ENCODE data around the gene FTO. TPM values are rescaled to one million over a fixed set of nuclear protein-coding genes. Genes with fewer than 3 reads are reported as not detected.

The FTO gene
- total RNA-seq, 2 donors from 2014 or later = 73.6 to 90.6 TPM

GRCh38 chr16:53980675-53981074, 276.7 kb downstream of the FTO start:
- no peak for DNase-seq (ENCODE audit: low spot score)
- no peaks in the 10 kb centered on the region for H3K9me3 ChIP-seq

GRCh38 chr16:53982631-53983042, 278.7 kb downstream of the FTO start:
- no peak for TF ChIP-seq CTCF (IDR thresholded peaks at IDR 0.05)
- no peak for DNase-seq (ENCODE audit: low spot score)
- H3K4me1 ChIP-seq = no peaks in the 10 kb centered on the region

More at GRCh38 chr16:53980675-53981074, 276.7 kb downstream of the FTO start:
- no peak overlapping the region for H3K4me3 ChIP-seq
- H3K27ac ChIP-seq = no peak overlapping the region
- H3K4me1 ChIP-seq = no peaks in the 10 kb centered on the region
- no peaks in the 10 kb centered on the region for H3K27me3 ChIP-seq
- H3K36me3 ChIP-seq = no peaks in the 10 kb centered on the region
- no peak for TF ChIP-seq CTCF (IDR thresholded peaks at IDR 0.05)

GRCh38 chr16:53984936-53985335, 281.0 kb downstream of the FTO start:
- Histone ChIP-seq H3K4me3 (no peak overlapping the region), H3K27ac (no peak overlapping the region), H3K4me1 (no peaks in the 10 kb centered on the region), H3K27me3 (no peaks in the 10 kb centered on the region), H3K36me3 (no peaks in the 10 kb centered on the region), H3K9me3 (no peaks in the 10 kb centered on the region)
- no peak for DNase-seq (ENCODE audit: low spot score)
- no peak for TF ChIP-seq CTCF (IDR thresholded peaks at IDR 0.05)

More at GRCh38 chr16:53982631-53983042, 278.7 kb downstream of the FTO start:
- Histone ChIP-seq H3K27me3 (no peaks in the 10 kb centered on the region), H3K27ac (no peak overlapping the region), H3K4me3 (no peak overlapping the region), H3K9me3 (no peaks in the 10 kb centered on the region), H3K36me3 (no peaks in the 10 kb centered on the region)

DNA sequence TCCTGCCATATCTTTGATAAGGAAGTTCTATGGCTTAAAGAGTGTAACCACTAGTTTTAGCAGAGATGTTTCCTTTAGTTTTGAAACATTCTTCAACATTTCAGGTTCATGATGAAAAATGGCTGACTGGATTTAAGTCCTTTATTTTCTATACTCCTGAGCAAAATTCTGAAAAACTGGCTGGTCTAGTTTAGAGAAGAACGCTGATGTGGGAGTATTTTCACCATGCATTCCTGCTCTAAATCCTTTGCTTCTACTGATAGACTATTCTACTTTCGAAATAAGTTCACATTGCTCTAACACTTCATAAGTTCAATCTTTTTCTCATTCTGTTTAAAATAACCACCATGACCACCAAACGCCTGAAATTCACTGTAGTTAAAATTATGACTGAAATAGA, 281.9 kb downstream of the FTO start:
- DNase-seq (ENCODE audit: low spot score) = no peak
- TF ChIP-seq CTCF (IDR thresholded peaks at IDR 0.05) = no peak
- Histone ChIP-seq H3K27ac (no peak overlapping the region), H3K27me3 (no peaks in the 10 kb centered on the region), H3K4me3 (no peak overlapping the region), H3K36me3 (no peaks in the 10 kb centered on the region), H3K4me1 (no peaks in the 10 kb centered on the region), H3K9me3 (no peaks in the 10 kb centered on the region)

- Histone ChIP-seq H3K36me3 (no peaks in the 10 kb centered on the region), H3K4me1 (no peaks in the 10 kb centered on the region), H3K27me3 (no peaks in the 10 kb centered on the region), H3K4me3 (no peak overlapping the region), H3K9me3 (no peaks in the 10 kb centered on the region), H3K27ac (no peak overlapping the region)
- DNase-seq (ENCODE audit: low spot score) = no peak
- TF ChIP-seq CTCF (IDR thresholded peaks at IDR 0.05) = no peak
These were observed 282.8 kb downstream of the FTO start for GRCh38 chr16:53986793-53987192.

DNA sequence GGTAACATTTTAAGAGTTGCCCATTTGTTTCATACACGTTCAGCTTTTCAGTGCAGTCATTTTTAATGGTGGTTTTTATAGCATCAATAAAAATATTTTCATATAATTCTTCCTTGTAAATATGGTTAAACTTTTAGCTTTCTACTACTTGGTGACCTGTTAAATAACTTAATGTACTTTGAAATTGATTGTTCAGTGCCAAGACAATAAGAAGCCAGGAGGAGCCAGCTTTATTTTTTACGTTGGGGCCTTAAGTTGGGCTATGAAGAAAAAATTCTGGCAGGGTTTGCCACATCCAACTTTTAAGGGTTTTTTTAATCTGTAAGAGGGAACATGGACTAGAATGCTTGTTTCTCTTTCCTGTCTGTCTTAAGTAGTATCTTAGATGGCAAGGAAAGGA, 284.2 kb downstream of the FTO start:
- H3K9me3 ChIP-seq = no peaks in the 10 kb centered on the region
- DNase-seq (ENCODE audit: low spot score) = no peak
- no peak overlapping the region for H3K27ac ChIP-seq
- H3K36me3 ChIP-seq = no peaks in the 10 kb centered on the region
- no peaks in the 10 kb centered on the region for H3K27me3 ChIP-seq
- no peaks in the 10 kb centered on the region for H3K4me1 ChIP-seq
- no peak for TF ChIP-seq CTCF (IDR thresholded peaks at IDR 0.05)
- H3K4me3 ChIP-seq = no peak overlapping the region

Data from right atrium auricular region (tissue), 2 donors.